Osteoblast (primary cell): ENCODE measurements around the gene BMPR1B. TPM values are rescaled to one million over a fixed set of nuclear protein-coding genes. Genes with fewer than 3 reads are reported as not detected.

Source experiments
- DNase-seq: peaks from one replicate; pipeline ENCODE4 v3.0.0; 2011; ENCODE audit warnings: low spot score, mixed read lengths; ENCODE audit not compliant: insufficient read length; ENCODE audit errors: missing footprints
- H2AFZ ChIP-seq: 2 replicates; pipeline ENCODE4 v1.6.0; 2011; ENCODE audit warnings: mild to moderate bottlenecking, low read length
- H3K27ac ChIP-seq: 2 replicates; pipeline ENCODE4 v1.5.1; 2011; ENCODE audit warnings: mild to moderate bottlenecking, low read depth, low read length, moderate library complexity
- H3K27me3 ChIP-seq: 2 replicates; pipeline ENCODE4 v1.6.0; 2012; ENCODE audit warnings: mild to moderate bottlenecking, control low read depth, inconsistent platforms, low read length, moderate library complexity; ENCODE audit not compliant: insufficient read depth
- H3K36me3 ChIP-seq: 2 replicates; pipeline ENCODE4 v1.5.1; 2011; ENCODE audit warnings: mild to moderate bottlenecking, low read length, control low read depth, moderate library complexity; ENCODE audit not compliant: insufficient read depth
- H3K4me1 ChIP-seq: 2 replicates; pipeline ENCODE4 v1.5.1; 2011; ENCODE audit warnings: mild to moderate bottlenecking, low read length, control low read depth, moderate library complexity; ENCODE audit not compliant: insufficient read depth
- H3K4me2 ChIP-seq: 2 replicates; pipeline ENCODE4 v1.6.0; 2011; ENCODE audit warnings: mild to moderate bottlenecking, low read length; ENCODE audit not compliant: insufficient read depth
- H3K4me3 ChIP-seq: fragments of 200-600 bp; sonication (generic); 3 replicates; pipeline ENCODE4 v1.5.1; 2012; ENCODE audit warnings: mild to moderate bottlenecking, low read length, inconsistent platforms; ENCODE audit not compliant: insufficient read depth
- H3K79me2 ChIP-seq: 2 replicates; pipeline ENCODE4 v1.6.0; 2012; ENCODE audit warnings: mild to moderate bottlenecking, low read length, control low read depth, inconsistent platforms; ENCODE audit not compliant: insufficient read depth
- H3K9me3 ChIP-seq: 2 replicates; pipeline ENCODE4 v1.5.1; 2011; ENCODE audit warnings: low read depth, low read length, control low read depth
- H4K20me1 ChIP-seq: 2 replicates; pipeline ENCODE4 v1.6.0; 2012; ENCODE audit warnings: mild to moderate bottlenecking, low read length, control low read depth; ENCODE audit not compliant: insufficient read depth
- CTCF ChIP-seq: IDR thresholded peaks from 2 replicates; pipeline ENCODE4 v1.5.1; 2011; ENCODE audit warnings: mild to moderate bottlenecking, low read depth, low read length, moderate library complexity; ENCODE audit errors: extremely low read depth
- total RNA-seq: library from RNA; depleted of rRNA; stranded (reverse); fragments of >200 nt; gene quantifications from 2 replicates; pipeline ENCODE4 v1.2.3, GENCODE V29; 2012

The BMPR1B gene
- total RNA-seq, 1 donor, result 2.5 TPM

DNA sequence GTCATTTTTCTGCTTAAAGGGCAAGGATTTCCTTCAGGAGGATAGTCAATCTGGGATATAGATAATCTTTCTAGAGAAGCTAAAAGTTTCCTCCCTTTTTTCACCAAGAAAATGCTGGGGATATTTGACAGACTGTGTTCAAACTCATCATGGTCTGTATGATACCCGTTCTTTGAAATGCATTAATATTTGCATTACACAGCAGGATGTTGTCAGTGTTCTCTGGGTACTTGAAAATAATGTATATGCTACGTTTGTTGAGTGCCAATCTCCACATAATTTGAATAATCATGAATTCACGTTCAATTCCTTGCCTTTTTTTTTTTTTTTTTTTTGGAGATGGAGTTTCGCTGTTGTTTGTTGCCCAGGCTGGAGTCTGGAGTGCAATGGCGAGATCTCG is 18.0 kb upstream of the BMPR1B start:
- DNase-seq, result no peak
- no peaks in the 10 kb centered on the region for H3K36me3 ChIP-seq
- no peak overlapping the region for H2AFZ ChIP-seq
- H4K20me1 ChIP-seq, result no peaks in the 10 kb centered on the region
- no peaks in the 10 kb centered on the region for H3K79me2 ChIP-seq
- no peak overlapping the region for H3K27ac ChIP-seq
- H3K4me2 ChIP-seq, result no peak overlapping the region
- H3K27me3 ChIP-seq, result no peaks in the 10 kb centered on the region
- H3K9me3 ChIP-seq, result no peaks in the 10 kb centered on the region
- no peak overlapping the region for H3K4me3 ChIP-seq
- TF ChIP-seq CTCF, result no peak
- H3K4me1 ChIP-seq, result no peaks in the 10 kb centered on the region

DNA sequence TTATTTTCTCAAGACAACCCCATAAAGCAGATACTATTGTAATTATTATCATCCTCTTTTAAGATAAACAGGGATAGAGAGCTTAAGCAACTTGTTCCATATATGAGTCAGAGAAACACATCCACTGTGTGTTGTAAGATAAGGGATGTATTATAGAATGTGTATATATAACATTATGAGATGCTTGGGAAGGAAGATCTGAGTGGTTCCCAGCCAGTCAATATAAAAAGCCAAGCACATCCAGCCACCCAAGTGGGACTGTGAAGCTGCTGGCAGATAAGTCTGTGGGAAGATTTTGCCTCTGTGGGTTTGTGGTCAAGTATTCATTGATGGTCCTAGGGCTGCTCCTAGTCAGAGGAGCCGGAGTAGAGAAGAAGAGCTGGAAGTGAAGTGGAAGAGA is 16.5 kb upstream of the BMPR1B start:
- DNase-seq, result no peak
- H2AFZ ChIP-seq, result no peak overlapping the region
- H3K4me1 ChIP-seq, result no peaks in the 10 kb centered on the region
- H4K20me1 ChIP-seq, result no peaks in the 10 kb centered on the region
- no peaks in the 10 kb centered on the region for H3K9me3 ChIP-seq
- no peak overlapping the region for H3K4me2 ChIP-seq
- H3K4me3 ChIP-seq, result no peak overlapping the region
- no peak overlapping the region for H3K27ac ChIP-seq
- H3K27me3 ChIP-seq, result no peaks in the 10 kb centered on the region
- TF ChIP-seq CTCF, result no peak
- H3K36me3 ChIP-seq, result no peaks in the 10 kb centered on the region
- no peaks in the 10 kb centered on the region for H3K79me2 ChIP-seq

GRCh38 chr4:94743838-94744237 is 13.9 kb upstream of the BMPR1B start:
- no peak for DNase-seq
- no peaks in the 10 kb centered on the region for H3K4me1 ChIP-seq
- H3K4me3 ChIP-seq, result no peak overlapping the region

GRCh38 chr4:94744850-94745249 is 12.9 kb upstream of the BMPR1B start:
- no peak for TF ChIP-seq CTCF
- DNase-seq, result no peak
- H3K27me3 ChIP-seq, result peaks cover 4% of the 10 kb centered on the region
- H3K79me2 ChIP-seq, result no peaks in the 10 kb centered on the region
- no peaks in the 10 kb centered on the region for H3K9me3 ChIP-seq
- no peaks in the 10 kb centered on the region for H4K20me1 ChIP-seq
- H3K36me3 ChIP-seq, result no peaks in the 10 kb centered on the region
- no peak overlapping the region for H3K27ac ChIP-seq
- H3K4me3 ChIP-seq, result no peak overlapping the region
- H2AFZ ChIP-seq, result no peak overlapping the region
- no peak overlapping the region for H3K4me2 ChIP-seq
- H3K4me1 ChIP-seq, result no peaks in the 10 kb centered on the region

More at GRCh38 chr4:94743838-94744237, 13.9 kb upstream of the BMPR1B start:
- Histone ChIP-seq H2AFZ (no peak overlapping the region), H3K27ac (no peak overlapping the region), H4K20me1 (no peaks in the 10 kb centered on the region), H3K27me3 (peaks cover 4% of the 10 kb centered on the region), H3K4me2 (no peak overlapping the region), H3K79me2 (no peaks in the 10 kb centered on the region), H3K9me3 (no peaks in the 10 kb centered on the region), H3K36me3 (no peaks in the 10 kb centered on the region)
- no peak for TF ChIP-seq CTCF
